GM19372 (cell line): ENCODE data around the gene SLC7A10.

ENCODE experiments used
- ATAC-seq: cut with Tn5 transposase; IDR thresholded peaks from one replicate; pipeline ENCODE4 v1.9.1; 2021; ENCODE audit warnings: mild to moderate bottlenecking, low read depth, moderate library complexity; ENCODE audit not compliant: unreplicated experiment

SLC7A10 gene

GRCh38 chr19:33255781-33256180 is 30.1 kb upstream of the SLC7A10 start:
- ATAC-seq = no peak

GRCh38 chr19:33254245-33254824 is 28.7 kb upstream of the SLC7A10 start:
- no peak for ATAC-seq

- ATAC-seq = no peak
Observed at GRCh38 chr19:33252971-33253370, 27.3 kb upstream of the SLC7A10 start.

- no peak for ATAC-seq
Observed at GRCh38 chr19:33252418-33252962, 26.8 kb upstream of the SLC7A10 start.

- ATAC-seq = no peak
Observed at GRCh38 chr19:33251526-33252090, 26.0 kb upstream of the SLC7A10 start.

- ATAC-seq = no peak
Observed at GRCh38 chr19:33251076-33251475, 25.4 kb upstream of the SLC7A10 start.

- ATAC-seq = no peak
Observed at GRCh38 chr19:33250500-33250899, 24.9 kb upstream of the SLC7A10 start.

- ATAC-seq = no peak
Observed at GRCh38 chr19:33249740-33250366, 24.2 kb upstream of the SLC7A10 start.

- no peak for ATAC-seq
Observed at GRCh38 chr19:33248954-33249613, 23.4 kb upstream of the SLC7A10 start.

GRCh38 chr19:33248553-33248953 is 22.9 kb upstream of the SLC7A10 start:
- ATAC-seq = no peak

- no peak for ATAC-seq
Observed at GRCh38 chr19:33248104-33248503, 22.5 kb upstream of the SLC7A10 start.

GRCh38 chr19:33247441-33247819 is 21.8 kb upstream of the SLC7A10 start:
- no peak for ATAC-seq

GRCh38 chr19:33246709-33247440 is 21.2 kb upstream of the SLC7A10 start:
- ATAC-seq = no peak

- ATAC-seq = no peak
Observed at GRCh38 chr19:33245948-33246708, 20.5 kb upstream of the SLC7A10 start.

- ATAC-seq = no peak
Observed at GRCh38 chr19:33242911-33243310, 17.3 kb upstream of the SLC7A10 start.

- ATAC-seq = no peak
Observed at GRCh38 chr19:33242131-33242530, 16.5 kb upstream of the SLC7A10 start.

- no peak for ATAC-seq
Observed at GRCh38 chr19:33241530-33242101, 16.0 kb upstream of the SLC7A10 start.

- ATAC-seq = no peak
Observed at GRCh38 chr19:33241091-33241529, 15.5 kb upstream of the SLC7A10 start.

GRCh38 chr19:33240181-33240771 is 14.6 kb upstream of the SLC7A10 start:
- no peak for ATAC-seq
